GM19035 (cell line): Measurements from ENCODE around the gene SPRYD7.
"Not testable (repeated sequence)": the region's sequence is repeated elsewhere in the genome, so short reads cannot be mapped to it uniquely, and the experiment has no call there.

Source experiments
- ATAC-seq: cut with Tn5 transposase; IDR thresholded peaks from one replicate; pipeline ENCODE4 v1.9.1; 2021; ENCODE audit not compliant: unreplicated experiment

Gene SPRYD7

GRCh38 chr13:49933511-49933910 is 2.6 kb downstream of the SPRYD7 start:
- ATAC-seq: no peak

- ATAC-seq: no peak
Observed at GRCh38 chr13:49932868-49933267, 3.3 kb downstream of the SPRYD7 start.

DNA sequence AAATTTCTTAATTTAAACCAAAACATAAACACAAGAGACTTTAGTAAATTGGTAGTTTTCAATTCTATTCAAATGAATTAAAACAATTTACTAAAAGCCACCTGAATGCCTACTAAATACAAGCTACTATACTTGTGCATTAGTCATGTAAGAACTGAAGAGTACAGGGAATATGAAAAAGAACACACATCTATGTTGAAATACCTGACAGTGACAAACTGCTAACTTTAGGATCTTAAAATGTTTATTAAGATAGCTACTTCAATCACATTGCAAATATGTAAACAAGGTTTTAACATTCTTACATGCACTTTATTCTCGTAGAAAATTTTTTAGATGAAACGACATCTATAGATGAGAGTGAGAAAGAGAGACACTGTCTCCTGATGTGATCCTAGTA is 4.1 kb downstream of the SPRYD7 start:
- no peak for ATAC-seq

- ATAC-seq: no peak
Observed at GRCh38 chr13:49927755-49928154, 8.4 kb downstream of the SPRYD7 start.

- ATAC-seq: no peak
Observed at GRCh38 chr13:49925881-49926418, 10.2 kb downstream of the SPRYD7 start.

DNA sequence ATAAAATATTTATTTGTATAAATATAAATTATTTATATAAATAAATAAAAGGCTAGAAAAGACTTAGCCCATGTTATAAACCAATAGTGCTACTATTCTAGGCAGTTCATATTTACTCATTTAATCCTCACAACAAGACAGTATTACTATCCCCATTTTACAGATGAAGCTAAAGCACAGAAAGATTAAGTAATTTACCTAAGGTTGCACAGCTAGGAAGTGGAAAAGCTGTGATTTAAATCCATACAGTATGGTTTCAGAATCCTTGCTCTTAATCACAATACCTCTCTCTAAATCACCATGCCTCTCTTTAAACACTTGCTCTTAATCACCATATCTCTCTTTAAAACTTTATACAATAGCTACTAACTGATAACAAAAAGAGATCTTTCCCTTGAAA is 13.8 kb downstream of the SPRYD7 start:
- no peak for ATAC-seq

- ATAC-seq: not testable (repeated sequence)
Observed at GRCh38 chr13:49920969-49921368, 15.2 kb downstream of the SPRYD7 start.

DNA sequence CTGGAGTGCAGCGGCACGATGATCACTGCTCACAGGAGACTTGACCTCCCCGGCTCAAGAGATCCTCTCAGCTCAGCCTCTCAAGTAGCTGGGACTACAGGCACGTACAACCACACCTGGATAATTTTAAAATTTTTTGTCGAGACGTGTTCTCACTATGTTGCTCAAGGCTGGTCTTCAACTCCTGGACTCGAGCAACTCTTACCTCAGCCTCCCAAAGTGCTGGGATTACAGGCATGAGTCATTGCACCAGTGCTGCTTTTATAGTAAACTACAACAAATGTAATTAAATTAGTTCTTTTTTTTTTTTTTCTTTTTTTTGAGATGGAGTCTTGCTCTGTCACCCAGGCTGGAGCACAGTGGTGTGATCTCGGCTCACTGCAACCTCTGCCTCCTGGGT is 18.0 kb downstream of the SPRYD7 start:
- ATAC-seq: not testable (repeated sequence)

DNA sequence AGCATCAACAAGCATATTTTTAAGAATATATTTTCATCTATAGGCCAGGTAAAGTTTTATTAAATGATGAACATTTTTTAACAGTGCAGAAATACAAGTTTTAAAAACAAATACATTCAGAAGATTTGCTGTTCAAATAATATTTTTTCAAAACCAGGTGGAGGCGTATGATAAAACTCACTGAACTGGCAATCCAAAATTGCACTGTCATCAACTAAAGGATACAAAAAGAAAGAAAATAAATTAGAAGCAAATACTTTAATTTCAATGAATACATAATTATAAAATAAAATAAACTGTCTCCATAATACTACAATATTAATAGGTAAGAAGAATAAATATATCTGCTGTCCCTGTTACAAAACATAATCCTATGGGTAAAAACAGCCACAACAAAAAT is 21.2 kb downstream of the SPRYD7 start:
- ATAC-seq: no peak

- ATAC-seq: no peak
Observed at GRCh38 chr13:49908637-49909036, 27.5 kb downstream of the SPRYD7 start.

GRCh38 chr13:49904729-49905456 is 31.2 kb downstream of the SPRYD7 start:
- ATAC-seq: no peak

GRCh38 chr13:49898792-49899191 is 37.3 kb downstream of the SPRYD7 start:
- ATAC-seq: no peak

GRCh38 chr13:49897713-49898112 is 38.4 kb downstream of the SPRYD7 start:
- ATAC-seq: no peak

DNA sequence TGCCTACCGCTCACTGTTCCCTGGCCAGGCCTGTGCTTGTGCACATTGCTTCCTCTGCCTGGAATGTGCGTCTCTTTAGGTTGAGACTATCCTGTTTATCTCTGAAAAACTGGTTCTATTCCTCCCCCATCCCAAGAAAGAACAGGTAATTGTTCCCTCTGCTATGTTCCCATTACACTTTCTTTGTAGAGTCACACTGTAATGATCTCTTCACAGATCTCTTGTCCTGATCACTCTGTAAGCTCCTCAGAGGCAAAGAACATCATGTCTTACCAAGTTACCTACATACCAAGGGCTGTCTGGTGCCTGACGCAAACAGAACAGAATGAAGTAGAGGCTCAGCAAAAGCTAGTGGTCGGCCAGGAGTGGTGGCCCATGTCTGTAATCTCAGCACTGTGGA is 40.3 kb downstream of the SPRYD7 start:
- no peak for ATAC-seq

DNA sequence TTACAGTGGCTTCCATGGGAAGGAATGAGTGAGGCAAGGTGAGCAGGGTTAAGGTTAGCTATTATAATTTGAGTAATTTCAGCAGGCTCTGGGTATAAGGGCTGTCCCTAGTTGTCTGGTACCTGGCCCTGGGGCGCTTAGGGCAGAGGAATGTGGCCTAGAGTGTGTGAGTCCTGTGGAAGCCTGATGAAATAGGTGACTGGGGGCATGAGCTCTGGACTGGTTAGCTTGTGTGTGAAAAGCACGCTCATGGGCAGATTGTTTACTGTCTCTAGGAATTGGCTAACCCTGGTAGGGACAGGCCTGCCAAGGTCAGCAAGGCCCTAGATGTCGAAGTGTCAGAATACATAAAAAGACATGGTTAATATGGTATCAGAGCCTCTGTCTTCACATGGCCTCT is 42.5 kb downstream of the SPRYD7 start:
- ATAC-seq: no peak

GRCh38 chr13:49890376-49890775 is 45.8 kb downstream of the SPRYD7 start:
- no peak for ATAC-seq

GRCh38 chr13:49878682-49879081 is 57.5 kb downstream of the SPRYD7 start:
- ATAC-seq: no peak

- no peak for ATAC-seq
Observed at GRCh38 chr13:49877629-49878218, 58.4 kb downstream of the SPRYD7 start.

- no peak for ATAC-seq
Observed at GRCh38 chr13:49874430-49874829, 61.7 kb downstream of the SPRYD7 start.

DNA sequence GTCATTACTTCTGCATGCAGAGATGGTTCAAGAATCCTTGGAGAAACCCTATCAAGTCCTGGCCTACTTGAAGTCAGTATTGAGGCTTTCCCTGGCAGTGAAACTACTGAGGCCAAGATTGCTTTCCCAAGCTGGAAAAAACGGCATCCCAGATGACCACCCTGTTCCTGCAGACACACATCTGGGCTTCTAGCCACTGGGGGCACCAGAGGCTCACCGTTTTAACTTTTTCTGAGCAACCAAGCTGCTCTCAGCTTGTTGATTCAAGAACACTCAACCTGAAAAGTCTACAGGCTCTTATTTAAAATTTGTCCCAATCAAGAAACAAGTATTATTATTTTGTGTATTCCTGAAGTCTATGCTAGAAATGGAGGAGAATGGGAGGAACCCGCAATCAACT is 66.6 kb downstream of the SPRYD7 start:
- no peak for ATAC-seq

DNA sequence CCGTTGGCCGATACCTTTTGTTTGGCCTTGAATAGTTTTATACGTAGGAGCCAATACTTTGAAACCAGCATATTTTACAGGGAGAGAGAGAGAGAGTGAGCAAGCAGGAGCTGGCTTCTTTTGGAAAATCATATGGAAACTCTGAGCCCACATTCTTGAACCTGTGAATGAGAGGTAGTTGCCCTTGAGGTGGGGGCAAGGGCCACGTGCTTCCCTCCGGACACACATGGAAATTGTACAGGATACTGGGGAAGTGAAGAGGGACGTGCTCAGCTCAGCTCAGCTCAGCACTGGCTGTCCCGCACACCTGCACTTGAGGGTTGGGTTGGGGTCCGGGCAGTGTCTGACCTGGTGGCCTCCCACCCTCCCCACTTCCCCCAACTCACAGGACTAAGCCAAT is 68.3 kb downstream of the SPRYD7 start:
- no peak for ATAC-seq

- ATAC-seq: no peak
Observed at GRCh38 chr13:49865218-49865617, 70.9 kb downstream of the SPRYD7 start.

DNA sequence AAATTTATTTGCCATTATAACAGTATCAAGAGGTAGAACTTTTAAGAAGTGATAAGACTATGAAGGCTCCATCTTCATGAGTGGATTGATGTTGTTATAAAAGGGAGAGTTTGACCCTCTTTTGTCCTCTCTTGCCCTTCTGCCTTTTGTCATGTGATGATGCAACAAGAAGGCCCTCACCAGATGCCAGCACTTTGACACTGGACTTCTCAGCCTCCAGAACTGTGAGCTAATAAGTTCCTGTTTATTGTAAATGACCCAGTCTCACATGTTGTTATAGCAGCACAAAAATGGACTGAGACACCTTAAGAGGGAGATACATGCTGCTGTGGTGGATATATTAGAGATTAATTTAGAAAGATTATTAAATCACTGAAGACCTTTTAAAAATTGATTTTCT is 71.6 kb downstream of the SPRYD7 start:
- ATAC-seq: no peak
